Smooth muscle cell (in vitro differentiated cells): Measurements from ENCODE around the gene LRRC3. TPM values are rescaled to one million over a fixed set of nuclear protein-coding genes. Genes with fewer than 3 reads are reported as not detected.

ENCODE experiments used
- DNase-seq: peaks from one replicate; lab custom pipeline; 2025; ENCODE audit not compliant: unreplicated experiment; lab: John Stamatoyannopoulos, UW
- H2AFZ ChIP-seq: fragments of 200-600 bp; sonication (generic); 2 replicates; pipeline ENCODE4 v1.6.0; 2016; ENCODE audit warnings: antibody characterized with exemption, low read depth, mild to moderate bottlenecking
- H3F3A ChIP-seq: fragments of 200-600 bp; sonication (generic); 2 replicates; pipeline ENCODE4 v1.6.0; 2017; ENCODE audit warnings: antibody characterized with exemption, low read depth
- H3K27ac ChIP-seq: fragments of 200-600 bp; sonication (generic); 2 replicates; pipeline ENCODE4 v1.5.1; 2016; ENCODE audit warnings: low read depth, mild to moderate bottlenecking
- H3K27me3 ChIP-seq: fragments of 200-600 bp; sonication (generic); 2 replicates; pipeline ENCODE4 v1.6.1; 2016; ENCODE audit warnings: low read depth, mild to moderate bottlenecking
- H3K36me3 ChIP-seq: fragments of 200-600 bp; sonication (generic); 2 replicates; pipeline ENCODE4 v1.5.1; 2016; ENCODE audit warnings: low read depth
- H3K4me1 ChIP-seq: fragments of 200-600 bp; sonication (generic); 2 replicates; pipeline ENCODE4 v1.5.1; 2016; ENCODE audit warnings: low read depth
- H3K4me2 ChIP-seq: fragments of 200-600 bp; sonication (generic); 2 replicates; pipeline ENCODE4 v1.6.0; 2016; ENCODE audit warnings: mild to moderate bottlenecking
- H3K4me3 ChIP-seq: fragments of 200-600 bp; sonication (generic); 2 replicates; pipeline ENCODE4 v1.5.1; 2016; ENCODE audit warnings: mild to moderate bottlenecking
- H3K79me2 ChIP-seq: fragments of 200-600 bp; sonication (generic); 2 replicates; pipeline ENCODE4 v1.6.0; 2016; ENCODE audit warnings: low read depth, mild to moderate bottlenecking
- H3K9ac ChIP-seq: fragments of 200-600 bp; sonication (generic); 2 replicates; pipeline ENCODE4 v1.6.0; 2016; ENCODE audit warnings: low read depth
- H3K9me3 ChIP-seq: fragments of 200-600 bp; sonication (generic); replicated peaks from 2 replicates; pipeline ENCODE4 v1.5.1; 2016; ENCODE audit warnings: low read depth
- H4K20me1 ChIP-seq: fragments of 200-600 bp; sonication (generic); 2 replicates; pipeline ENCODE4 v1.6.0; 2016; ENCODE audit warnings: low read depth
- WGBS: methylation state at CpG from one replicate; pipeline ENCODE4 v1.1.7; 2016; ENCODE audit warnings: low lambda C conversion rate; 5-methylcytosine and 5-hydroxymethylcytosine counted together
- polyA plus RNA-seq: library from polyadenylated mRNA; unstranded; fragments of >200 nt; fragmentation: Nextera tagmentation; extraction: Ambion mirVana; gene quantifications from 2 replicates; pipeline ENCODE4 v1.2.1, GENCODE V29; 2016
- total RNA-seq: library from RNA; depleted of rRNA; stranded (reverse); fragments of >200 nt; gene quantifications from 2 replicates; pipeline ENCODE4 v1.2.3, GENCODE V29; 2014
- TF ChIP-seq, protein P1 (sequence below): fragments of 200-600 bp; sonication (generic); IDR thresholded peaks from 2 replicates; pipeline ENCODE4 v1.5.1; 2017; ENCODE audit warnings: borderline replicate concordance, mild to moderate bottlenecking, antibody characterized with exemption; ENCODE audit not compliant: insufficient read depth, poor library complexity, severe bottlenecking

The LRRC3 gene
- total and polyA plus RNA-seq, 2 experiments from 2014 or later, result 4.9 to 5.3 TPM

DNA sequence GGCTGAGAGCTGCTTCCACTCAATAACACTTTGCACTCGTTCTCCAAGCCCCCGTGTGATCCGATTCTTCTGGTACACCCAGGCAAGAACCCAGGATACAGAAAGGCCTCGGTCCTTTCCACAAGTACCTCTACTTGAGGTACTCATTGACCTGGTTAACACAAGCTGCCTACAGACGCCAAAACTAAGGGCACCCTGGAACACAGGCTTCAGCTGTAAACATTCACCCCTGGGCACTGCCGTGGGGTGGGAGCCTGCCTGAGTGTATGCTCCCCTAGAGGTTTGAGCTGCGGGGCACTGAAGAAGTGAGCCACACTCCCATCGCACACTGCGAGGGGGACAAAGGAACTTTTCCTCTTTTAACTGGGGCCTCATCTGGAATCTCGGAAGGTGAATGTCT, 30.5 kb downstream of the LRRC3 start:
- TF ChIP-seq, protein P1, sequence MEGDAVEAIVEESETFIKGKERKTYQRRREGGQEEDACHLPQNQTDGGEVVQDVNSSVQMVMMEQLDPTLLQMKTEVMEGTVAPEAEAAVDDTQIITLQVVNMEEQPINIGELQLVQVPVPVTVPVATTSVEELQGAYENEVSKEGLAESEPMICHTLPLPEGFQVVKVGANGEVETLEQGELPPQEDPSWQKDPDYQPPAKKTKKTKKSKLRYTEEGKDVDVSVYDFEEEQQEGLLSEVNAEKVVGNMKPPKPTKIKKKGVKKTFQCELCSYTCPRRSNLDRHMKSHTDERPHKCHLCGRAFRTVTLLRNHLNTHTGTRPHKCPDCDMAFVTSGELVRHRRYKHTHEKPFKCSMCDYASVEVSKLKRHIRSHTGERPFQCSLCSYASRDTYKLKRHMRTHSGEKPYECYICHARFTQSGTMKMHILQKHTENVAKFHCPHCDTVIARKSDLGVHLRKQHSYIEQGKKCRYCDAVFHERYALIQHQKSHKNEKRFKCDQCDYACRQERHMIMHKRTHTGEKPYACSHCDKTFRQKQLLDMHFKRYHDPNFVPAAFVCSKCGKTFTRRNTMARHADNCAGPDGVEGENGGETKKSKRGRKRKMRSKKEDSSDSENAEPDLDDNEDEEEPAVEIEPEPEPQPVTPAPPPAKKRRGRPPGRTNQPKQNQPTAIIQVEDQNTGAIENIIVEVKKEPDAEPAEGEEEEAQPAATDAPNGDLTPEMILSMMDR, result no peak
- Histone ChIP-seq H3K9ac (peak overlapping the region; percentile 16), H3K4me1 (no peaks in the 10 kb centered on the region), H3K4me3 (peak overlapping the region; percentile 51), H3K79me2 (no peaks in the 10 kb centered on the region), H3K27me3 (no peaks in the 10 kb centered on the region), H4K20me1 (no peaks in the 10 kb centered on the region), H2AFZ (peak overlapping the region; percentile 78), H3F3A (no peaks in the 10 kb centered on the region), H3K27ac (no peak overlapping the region), H3K4me2 (peak overlapping the region; percentile 85), H3K9me3 (no peaks in the 10 kb centered on the region), H3K36me3 (no peaks in the 10 kb centered on the region)
- DNase-seq, result no peak
- 19% methylated on average over 10 of the region's 10 CpGs for WGBS

DNA sequence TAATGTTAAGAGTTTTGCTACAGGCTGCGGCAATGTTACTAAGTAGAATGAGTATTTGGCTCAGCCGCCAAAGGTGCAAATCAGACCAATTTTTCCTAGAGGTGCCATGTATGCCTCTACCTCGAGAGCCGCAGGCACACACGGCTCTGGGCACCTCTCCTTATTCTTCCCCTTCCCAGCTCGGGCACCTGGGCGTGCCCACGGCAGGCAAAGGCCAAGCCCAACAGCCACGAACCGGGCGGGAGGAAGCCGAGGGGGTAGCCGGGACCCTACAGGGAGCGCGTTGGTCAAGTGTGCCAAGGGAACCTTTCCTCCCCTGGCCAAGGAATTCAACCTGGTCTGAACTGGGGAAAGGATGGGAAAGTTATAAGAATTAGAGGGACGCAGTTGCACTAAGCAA, 31.0 kb downstream of the LRRC3 start:
- Histone ChIP-seq H3K4me1 (no peaks in the 10 kb centered on the region), H3K27ac (no peak overlapping the region), H3K4me2 (peak overlapping the region; percentile 85), H3K36me3 (no peaks in the 10 kb centered on the region), H3K4me3 (peak overlapping the region; percentile 51), H2AFZ (peak overlapping the region; percentile 78), H4K20me1 (no peaks in the 10 kb centered on the region), H3K9me3 (no peaks in the 10 kb centered on the region), H3F3A (no peaks in the 10 kb centered on the region), H3K27me3 (no peaks in the 10 kb centered on the region), H3K79me2 (no peaks in the 10 kb centered on the region), H3K9ac (peak overlapping the region; percentile 16)
- no peak for DNase-seq
- TF ChIP-seq, protein P1, result no peak
- WGBS, result 36% methylated on average over 16 of the region's 16 CpGs

DNA sequence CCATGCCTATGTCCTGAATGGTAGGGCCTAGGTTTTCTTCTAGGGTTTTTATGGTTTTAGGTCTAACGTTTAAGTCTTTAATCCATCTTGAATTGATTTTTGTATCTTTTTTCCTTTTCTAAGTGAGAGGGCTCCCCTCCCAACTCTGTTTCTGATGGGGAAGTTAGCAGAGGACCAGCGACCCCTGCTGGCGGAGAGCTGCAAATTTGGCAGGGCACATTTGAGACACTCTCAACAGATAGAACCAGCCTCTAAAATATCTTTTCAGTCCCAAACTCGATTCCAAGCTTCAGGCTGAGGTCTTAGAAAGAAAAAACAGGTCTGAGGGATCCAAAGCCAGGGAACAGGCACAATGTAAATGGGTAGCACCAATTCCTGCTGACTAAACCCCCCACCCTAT, 32.5 kb downstream of the LRRC3 start:
- Histone ChIP-seq H3K9me3 (no peaks in the 10 kb centered on the region), H3K9ac (no peak overlapping the region), H3K36me3 (no peaks in the 10 kb centered on the region), H3K27me3 (no peaks in the 10 kb centered on the region), H3K27ac (no peak overlapping the region), H3F3A (no peaks in the 10 kb centered on the region), H2AFZ (no peak overlapping the region), H3K4me3 (no peak overlapping the region), H3K79me2 (no peaks in the 10 kb centered on the region), H4K20me1 (no peaks in the 10 kb centered on the region), H3K4me1 (no peaks in the 10 kb centered on the region), H3K4me2 (no peak overlapping the region)
- TF ChIP-seq, protein P1, result peak; percentile 54
- DNase-seq, result no peak
- WGBS, result 21% methylated on average over 4 of the region's 4 CpGs

DNA sequence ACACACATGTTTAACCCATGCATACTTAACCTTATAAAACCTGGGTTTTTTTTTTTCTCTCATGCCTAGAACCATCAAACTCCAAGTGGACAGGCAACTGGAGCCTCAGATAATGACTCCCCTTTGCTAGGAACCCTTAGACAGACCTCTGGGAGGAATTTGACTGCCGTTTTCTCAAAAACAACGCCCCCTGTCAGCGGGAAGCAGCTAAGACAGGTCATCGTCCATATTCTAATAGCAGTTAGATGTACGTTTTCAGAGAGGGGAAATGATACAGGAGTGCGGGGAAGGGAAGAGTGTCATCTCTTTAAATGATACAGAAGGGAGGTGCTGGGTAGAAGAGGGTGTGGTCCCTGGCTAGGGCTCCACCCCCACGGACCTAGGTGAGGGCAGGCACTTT, 34.7 kb downstream of the LRRC3 start:
- Histone ChIP-seq H3K27me3 (no peaks in the 10 kb centered on the region), H3K9ac (no peak overlapping the region), H2AFZ (no peak overlapping the region), H3K79me2 (no peaks in the 10 kb centered on the region), H3K27ac (no peak overlapping the region), H4K20me1 (no peaks in the 10 kb centered on the region), H3K36me3 (no peaks in the 10 kb centered on the region), H3K4me2 (no peak overlapping the region), H3K4me3 (no peak overlapping the region), H3F3A (no peaks in the 10 kb centered on the region), H3K9me3 (no peaks in the 10 kb centered on the region), H3K4me1 (no peaks in the 10 kb centered on the region)
- WGBS, result 85% methylated on average over 7 of the region's 7 CpGs
- TF ChIP-seq, protein P1, result peak; percentile 11
- no peak for DNase-seq
